ENCODE data around the gene MAST4.

MAST4 gene

DNA sequence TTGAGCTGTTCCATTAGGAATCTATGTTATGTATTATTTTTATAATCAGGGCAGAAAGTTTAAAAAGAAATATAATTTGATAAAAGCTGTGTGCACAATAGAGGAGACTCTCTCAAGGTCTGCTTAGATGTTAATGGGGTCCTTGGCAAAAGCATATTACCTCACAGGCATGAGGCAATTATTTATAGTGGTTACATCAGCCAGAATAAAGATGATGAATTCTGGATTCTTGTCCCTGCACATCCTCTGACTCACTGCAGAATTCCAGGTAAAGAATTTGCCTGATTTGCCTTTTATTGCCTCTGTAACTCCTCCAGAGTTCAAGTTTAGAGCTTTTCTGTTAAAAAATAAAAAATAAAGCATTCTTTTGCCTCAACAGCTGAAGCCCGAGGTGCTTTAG is 253.6 kb downstream of the MAST4 start:
- Mint-ChIP-seq H3K36me3 (ENCODE audit: low read depth) (no peaks in the 10 kb centered on the region), H3K27me3 (ENCODE audit: low read depth) (no peaks in the 10 kb centered on the region), H3K4me1 (peaks cover 5% of the 10 kb centered on the region), H3K9me3 (no peaks in the 10 kb centered on the region), H3K4me3 (no peak overlapping the region), H3K27ac (no peak overlapping the region)
- no peak for TF ChIP-seq CTCF (IDR thresholded peaks at IDR 0.05; ENCODE audit: unreplicated experiment in 3 of 3)

GRCh38 chr5:66850354-66851075 is 254.3 kb downstream of the MAST4 start:
- Mint-ChIP-seq H3K4me1 (peaks cover 5% of the 10 kb centered on the region), H3K9me3 (no peaks in the 10 kb centered on the region), H3K4me3 (no peak overlapping the region), H3K36me3 (ENCODE audit: low read depth) (no peaks in the 10 kb centered on the region), H3K27me3 (ENCODE audit: low read depth) (peaks cover 4% of the 10 kb centered on the region), H3K27ac (no peak overlapping the region)
- TF ChIP-seq CTCF (IDR thresholded peaks at IDR 0.05; ENCODE audit: unreplicated experiment in 3 of 3), result no peak

GRCh38 chr5:66851306-66851705 is 255.1 kb downstream of the MAST4 start:
- no peak overlapping the region for H3K27ac Mint-ChIP-seq
- no peaks in the 10 kb centered on the region for H3K9me3 Mint-ChIP-seq
- H3K27me3 Mint-ChIP-seq (ENCODE audit: low read depth), result peaks cover 4% of the 10 kb centered on the region
- H3K4me1 Mint-ChIP-seq, result peaks cover 5% of the 10 kb centered on the region
- no peak for TF ChIP-seq CTCF (IDR thresholded peaks at IDR 0.05; ENCODE audit: unreplicated experiment in 3 of 3)
- no peak overlapping the region for H3K4me3 Mint-ChIP-seq
- H3K36me3 Mint-ChIP-seq (ENCODE audit: low read depth), result no peaks in the 10 kb centered on the region

DNA sequence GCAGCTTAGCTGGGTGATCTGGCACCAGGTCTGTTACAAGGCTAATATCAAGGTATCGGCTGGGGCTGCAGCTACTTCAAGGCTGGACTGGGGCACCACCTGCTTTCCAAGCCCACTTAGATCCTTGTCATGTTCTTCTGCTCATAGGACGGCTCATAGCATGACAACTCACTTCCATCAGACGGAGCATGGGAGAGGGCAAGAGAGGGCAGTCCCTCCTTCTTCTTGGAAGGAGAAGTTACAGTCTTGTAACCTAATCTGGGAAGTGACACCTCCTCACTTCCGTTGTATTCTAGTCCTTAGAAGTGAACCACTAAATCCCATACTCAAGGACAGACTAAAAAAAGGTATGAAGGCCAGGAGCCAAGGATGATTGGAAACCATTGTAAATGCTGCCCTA is 258.2 kb downstream of the MAST4 start:
- Mint-ChIP-seq H3K4me1 (no peaks in the 10 kb centered on the region), H3K27ac (no peak overlapping the region), H3K4me3 (no peak overlapping the region), H3K9me3 (no peaks in the 10 kb centered on the region), H3K36me3 (ENCODE audit: low read depth) (no peaks in the 10 kb centered on the region), H3K27me3 (ENCODE audit: low read depth) (peaks cover 4% of the 10 kb centered on the region)
- TF ChIP-seq CTCF (IDR thresholded peaks at IDR 0.05; ENCODE audit: unreplicated experiment in 3 of 3), result no peak

DNA sequence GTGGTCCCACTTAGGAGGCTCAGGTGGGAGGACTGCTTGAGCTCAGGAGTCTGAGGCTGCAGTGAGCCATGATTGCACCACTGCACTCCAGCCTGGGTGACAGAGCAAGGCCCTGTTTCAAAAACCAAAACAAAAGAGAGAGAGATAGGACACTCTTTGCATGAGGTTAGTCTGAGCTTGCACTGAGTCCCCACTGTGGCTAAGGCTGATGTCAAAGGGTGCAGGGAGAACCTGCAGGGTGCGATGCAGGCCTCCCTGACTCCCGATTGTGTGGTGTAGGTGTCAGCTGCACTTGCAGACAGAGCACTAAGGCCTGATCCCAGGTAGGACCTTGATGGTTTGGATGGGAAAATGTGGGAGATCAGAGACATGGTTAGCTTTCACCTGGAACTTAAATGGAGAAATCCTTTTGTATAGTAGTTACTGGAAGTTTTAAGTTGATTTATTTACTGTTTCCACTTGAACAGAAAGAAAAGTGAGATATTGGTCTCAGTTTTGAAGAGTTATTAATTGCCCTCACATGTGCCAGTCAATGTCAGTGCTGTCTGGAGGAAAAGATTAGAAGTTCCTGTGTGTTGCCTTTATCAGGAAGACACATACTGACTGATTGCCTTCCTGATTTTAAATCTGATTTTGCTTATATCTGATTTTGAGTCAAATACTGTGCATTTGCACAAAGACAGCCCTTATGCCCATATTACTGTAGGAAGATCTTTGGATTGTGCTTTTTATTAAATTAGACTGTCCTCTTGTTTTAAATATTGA is 260.0 kb downstream of the MAST4 start:
- peaks cover 6% of the 10 kb centered on the region for H3K4me1 Mint-ChIP-seq
- H3K9me3 Mint-ChIP-seq, result no peaks in the 10 kb centered on the region
- peaks cover 4% of the 10 kb centered on the region for H3K27me3 Mint-ChIP-seq (ENCODE audit: low read depth)
- no peaks in the 10 kb centered on the region for H3K36me3 Mint-ChIP-seq (ENCODE audit: low read depth)
- no peak for TF ChIP-seq CTCF (IDR thresholded peaks at IDR 0.05; ENCODE audit: unreplicated experiment in 3 of 3)
- no peak overlapping the region for H3K4me3 Mint-ChIP-seq
- H3K27ac Mint-ChIP-seq, result no peak overlapping the region

All from nephron (organoid).